ENCODE results near the gene NRDE2. TPM values are rescaled to one million over a fixed set of nuclear protein-coding genes. Genes with fewer than 3 reads are reported as not detected.

The NRDE2 gene
- total RNA-seq, 1 experiment from 2014 or later = 19.2 TPM

- TF ChIP-seq CTCF (IDR thresholded peaks at IDR 0.05; ENCODE audit: unreplicated experiment) = no peak
- no TSS peak for BruUV-seq (replicated peaks)
- no peaks in the 10 kb centered on the region for H3K27me3 Mint-ChIP-seq (ENCODE audit: unreplicated experiment)
- no peak overlapping the region for H3K27ac Mint-ChIP-seq (ENCODE audit: unreplicated experiment)
- H3K9me3 Mint-ChIP-seq (ENCODE audit: low read depth, unreplicated experiment) = no peaks in the 10 kb centered on the region
- no peaks in the 10 kb centered on the region for H3K36me3 Mint-ChIP-seq (ENCODE audit: insufficient read depth, unreplicated experiment)
- H3K4me3 Mint-ChIP-seq (ENCODE audit: low read depth, unreplicated experiment) = no peak overlapping the region
- no peaks in the 10 kb centered on the region for H3K4me1 Mint-ChIP-seq (ENCODE audit: low read depth, unreplicated experiment)
- intact Hi-C loops (cut with micrococcal nuclease; ENCODE audit: unreplicated experiment) = no loop called here
- CTCF ChIA-PET = no interaction called here
- DNase-seq = peak; percentile 13
Observed at GRCh38 chr14:90378249-90378648, 46.5 kb upstream of the NRDE2 start.

GRCh38 chr14:90375934-90376333 is 44.2 kb upstream of the NRDE2 start:
- Mint-ChIP-seq H3K36me3 (ENCODE audit: insufficient read depth, unreplicated experiment) (no peaks in the 10 kb centered on the region), H3K27me3 (ENCODE audit: unreplicated experiment) (no peaks in the 10 kb centered on the region), H3K4me1 (ENCODE audit: low read depth, unreplicated experiment) (no peaks in the 10 kb centered on the region), H3K27ac (ENCODE audit: unreplicated experiment) (no peak overlapping the region), H3K9me3 (ENCODE audit: low read depth, unreplicated experiment) (no peaks in the 10 kb centered on the region), H3K4me3 (ENCODE audit: low read depth, unreplicated experiment) (no peak overlapping the region)
- no peak for DNase-seq
- no TSS peak for BruUV-seq (replicated peaks)
- intact Hi-C loops (cut with micrococcal nuclease; ENCODE audit: unreplicated experiment) = no loop called here
- CTCF ChIA-PET = no interaction called here
- no peak for TF ChIP-seq CTCF (IDR thresholded peaks at IDR 0.05; ENCODE audit: unreplicated experiment)

- no peaks in the 10 kb centered on the region for H3K27me3 Mint-ChIP-seq (ENCODE audit: unreplicated experiment)
- no peaks in the 10 kb centered on the region for H3K4me1 Mint-ChIP-seq (ENCODE audit: low read depth, unreplicated experiment)
- intact Hi-C loops (cut with micrococcal nuclease; ENCODE audit: unreplicated experiment) = no loop called here
- H3K36me3 Mint-ChIP-seq (ENCODE audit: insufficient read depth, unreplicated experiment) = no peaks in the 10 kb centered on the region
- no peak for TF ChIP-seq CTCF (IDR thresholded peaks at IDR 0.05; ENCODE audit: unreplicated experiment)
- CTCF ChIA-PET = interaction anchor here (0.7 kb wide), 1 partner anchor 44 kb away, joined by 7 read pairs; no protein-coding TSS in a partner anchor
- no peak overlapping the region for H3K27ac Mint-ChIP-seq (ENCODE audit: unreplicated experiment)
- no peak overlapping the region for H3K4me3 Mint-ChIP-seq (ENCODE audit: low read depth, unreplicated experiment)
- no peaks in the 10 kb centered on the region for H3K9me3 Mint-ChIP-seq (ENCODE audit: low read depth, unreplicated experiment)
- DNase-seq = no peak
- no TSS peak for BruUV-seq (replicated peaks)
Observed at GRCh38 chr14:90374813-90375212, 43.1 kb upstream of the NRDE2 start.

GRCh38 chr14:90373887-90374286 is 42.1 kb upstream of the NRDE2 start:
- Mint-ChIP-seq H3K9me3 (ENCODE audit: low read depth, unreplicated experiment) (no peaks in the 10 kb centered on the region), H3K27me3 (ENCODE audit: unreplicated experiment) (no peaks in the 10 kb centered on the region), H3K27ac (ENCODE audit: unreplicated experiment) (no peak overlapping the region), H3K36me3 (ENCODE audit: insufficient read depth, unreplicated experiment) (no peaks in the 10 kb centered on the region), H3K4me3 (ENCODE audit: low read depth, unreplicated experiment) (no peak overlapping the region), H3K4me1 (ENCODE audit: low read depth, unreplicated experiment) (no peaks in the 10 kb centered on the region)
- no TSS peak for BruUV-seq (replicated peaks)
- CTCF ChIA-PET = no interaction called here
- intact Hi-C loops (cut with micrococcal nuclease; ENCODE audit: unreplicated experiment) = no loop called here
- no peak for DNase-seq
- TF ChIP-seq CTCF (IDR thresholded peaks at IDR 0.05; ENCODE audit: unreplicated experiment) = no peak

Data from Calu3 (cell line).